GM18505 (cell line): Measurements from ENCODE around the gene KCNN3.
A peak's percentile ranks its signal among the peaks of the same experiment; 100 is the strongest.

Experiments used
- ATAC-seq: cut with Tn5 transposase; IDR thresholded peaks from one replicate; pipeline ENCODE4 v1.9.1; 2021; ENCODE audit not compliant: unreplicated experiment
- POLR2A ChIP-seq: IDR thresholded peaks from 4 replicates; pipeline ENCODE4 v1.6.1; 2011; ENCODE audit warnings: borderline replicate concordance; ENCODE audit not compliant: insufficient read depth, insufficient read length; ENCODE audit errors: extremely low read depth

The KCNN3 gene

GRCh38 chr1:154862907-154863306 lies 7.2 kb downstream of the KCNN3 start:
- no peak for TF ChIP-seq POLR2A
- ATAC-seq, result no peak

GRCh38 chr1:154861607-154862094 lies 8.4 kb downstream of the KCNN3 start:
- ATAC-seq, result no peak
- TF ChIP-seq POLR2A, result no peak

- TF ChIP-seq POLR2A, result peak; percentile 69
- peak; percentile 47 for ATAC-seq
Measured at GRCh38 chr1:154860156-154860870, 9.8 kb downstream of the KCNN3 start.

GRCh38 chr1:154859786-154860155 lies 10.3 kb downstream of the KCNN3 start:
- ATAC-seq, result peak; percentile 34
- TF ChIP-seq POLR2A, result peak; percentile 77

GRCh38 chr1:154859151-154859785 lies 10.8 kb downstream of the KCNN3 start:
- TF ChIP-seq POLR2A, result no peak

GRCh38 chr1:154857441-154858215 lies 12.5 kb downstream of the KCNN3 start:
- TF ChIP-seq POLR2A, result no peak
- ATAC-seq, result no peak

More at GRCh38 chr1:154859151-154859785, 10.8 kb downstream of the KCNN3 start:
- ATAC-seq, result no peak

GRCh38 chr1:154857022-154857421 lies 13.1 kb downstream of the KCNN3 start:
- no peak for ATAC-seq
- TF ChIP-seq POLR2A, result no peak

- no peak for TF ChIP-seq POLR2A
- no peak for ATAC-seq
Measured at GRCh38 chr1:154856544-154856943, 13.5 kb downstream of the KCNN3 start.

- TF ChIP-seq POLR2A, result no peak
- ATAC-seq, result no peak
Measured at GRCh38 chr1:154856049-154856448, 14.0 kb downstream of the KCNN3 start.

GRCh38 chr1:154855186-154855851 lies 14.8 kb downstream of the KCNN3 start:
- ATAC-seq, result no peak
- no peak for TF ChIP-seq POLR2A

- no peak for ATAC-seq
- no peak for TF ChIP-seq POLR2A
Measured at GRCh38 chr1:154852845-154853244, 17.2 kb downstream of the KCNN3 start.

- no peak for TF ChIP-seq POLR2A
Measured at GRCh38 chr1:154851392-154852177, 18.5 kb downstream of the KCNN3 start.

More at GRCh38 chr1:154851392-154852177, 18.5 kb downstream of the KCNN3 start:
- no peak for ATAC-seq
